ENCODE results near the gene BABAM2.

DNA sequence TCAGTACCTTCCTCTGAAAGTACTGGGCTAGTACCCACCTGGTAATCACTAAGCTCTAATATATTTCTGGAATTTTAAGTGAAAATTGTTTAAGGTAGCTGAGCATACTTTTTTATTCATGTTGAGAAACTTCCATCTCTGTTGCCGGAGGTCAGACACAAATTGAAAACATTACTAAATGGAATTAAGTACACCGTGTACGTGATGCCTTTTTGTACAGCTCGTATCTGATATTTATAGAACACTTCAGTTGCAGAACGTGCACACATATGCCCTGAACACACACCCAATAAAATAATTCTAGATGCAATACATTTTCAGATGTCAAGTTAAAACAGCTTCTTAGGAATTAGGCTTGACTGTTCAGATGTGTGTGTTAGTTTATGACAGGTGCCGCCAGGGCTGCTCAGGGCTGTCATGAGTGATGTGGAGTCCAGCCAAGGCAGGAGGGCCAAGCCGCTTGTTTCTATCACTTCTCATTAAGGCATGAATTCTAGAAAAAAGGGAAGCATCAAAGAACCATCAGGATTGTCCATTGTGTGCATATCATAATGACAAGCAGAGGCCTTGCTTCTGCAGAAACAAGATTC, 421.2 kb downstream of the BABAM2 start:
- TF ChIP-seq EZH2phosphoT487 (IDR thresholded peaks at IDR 0.05; ENCODE audit: insufficient read depth, low read depth) (no peak), EZH2 (IDR thresholded peaks at IDR 0.05; ENCODE audit: insufficient read depth, poor library complexity, severe bottlenecking) (no peak)
